K562 (cell line): ENCODE measurements around the gene LMAN2. TPM values are rescaled to one million over a fixed set of nuclear protein-coding genes. Genes with fewer than 3 reads are reported as not detected.
A peak's percentile ranks its signal among the peaks of the same experiment; 100 is the strongest.

Experiments
- ATAC-seq: fragments of 200-7000 bp; cut with Tn5 transposase; 3 replicates; pipeline ENCODE4 v1.9.1; 2020; ENCODE audit warnings: moderate library complexity
- BruUV-seq: library from RNA; stranded (reverse); fragments of 400-500 nt; replicated peaks from 2 replicates; lab custom pipeline; 2021; lab: Mats Ljungman, UMichigan
- CTCF ChIA-PET: fragments of 300-600 bp; formaldehyde crosslinking; extraction: SDS; loops from one replicate; lab custom pipeline; 2021; ENCODE audit warnings: low intra/inter-chr PET ratio; lab: Yijun Ruan, JAX
- POLR2A ChIA-PET: fragments of 300-600, 350-650 bp; sonication (Branson Sonifier 250); formaldehyde crosslinking; extraction: SDS; loops from one replicate; lab custom pipeline; 2021; ENCODE audit warnings: antibody characterized with exemption, inconsistent platforms; lab: Yijun Ruan, JAX
- DNase-seq, 4 experiments: peaks; one replicate each; pipeline versions ENCODE4 v3.0.0 to v3.0.0-alpha.2; 2011 to 2018; ENCODE audit warnings: low spot score in 3 of 4, mixed read lengths in 3 of 4; ENCODE audit errors: extremely low read depth in 1 of 4
- FAIRE-seq: peaks from 2 replicates; lab custom pipeline; 2011; peaks lifted over from hg19 to GRCh38; lab: Jason Lieb, UNC
- H2AFZ ChIP-seq: 2 replicates; pipeline ENCODE4 v1.6.0; 2011; ENCODE audit warnings: low read depth, low read length, control low read depth, inconsistent platforms
- H3K27ac ChIP-seq: fragments of 200-600 bp; 3 replicates; pipeline ENCODE4 v1.8.0; 2011; ENCODE audit warnings: low read depth, mild to moderate bottlenecking, control low read depth, inconsistent platforms, low read length, moderate library complexity, mixed read lengths; ENCODE audit errors: extremely low read depth
- H3K27me3 ChIP-seq, 2 experiments: fragments of 300-600 bp in 1 of 2; 2 replicates in 1 of 2; 3 replicates in 1 of 2; pipeline versions ENCODE4 v1.6.0 to v1.8.0; 2011; ENCODE audit warnings: inconsistent platforms in 2 of 2, low read length in 2 of 2, mild to moderate bottlenecking in 1 of 2, mixed read lengths in 1 of 2, moderate library complexity in 1 of 2; ENCODE audit not compliant: control insufficient read depth in 2 of 2, insufficient read depth in 2 of 2
- H3K36me3 ChIP-seq: fragments of 300-600 bp; 3 replicates; pipeline ENCODE4 v1.8.0; 2011; ENCODE audit warnings: mild to moderate bottlenecking, low read length, inconsistent platforms; ENCODE audit not compliant: control insufficient read depth, insufficient read depth
- H3K4me1 ChIP-seq, 2 experiments: fragments of 200-600 bp in 1 of 2; replicated peaks in 1 of 2; 2 replicates in 1 of 2; 3 replicates in 1 of 2; pipeline versions ENCODE4 v1.5.1 to v1.8.0; 2011; ENCODE audit warnings: inconsistent platforms in 2 of 2, low read length in 2 of 2, mild to moderate bottlenecking in 1 of 2, mixed read lengths in 1 of 2, moderate library complexity in 1 of 2; ENCODE audit not compliant: control insufficient read depth in 2 of 2, insufficient read depth in 2 of 2
- H3K4me2 ChIP-seq: 2 replicates; pipeline ENCODE4 v1.6.1; 2011; ENCODE audit warnings: low read length, control low read depth, inconsistent platforms, mixed read lengths; ENCODE audit not compliant: insufficient read depth
- H3K4me3 ChIP-seq: fragments of 200-600 bp; sonication (generic), shearing (Covaris generic); 2 replicates; pipeline ENCODE4 v1.5.1; 2016; ENCODE audit warnings: control low read depth, inconsistent platforms
- H3K79me2 ChIP-seq: fragments of 200-600 bp; 3 replicates; pipeline ENCODE4 v1.8.0; 2011; ENCODE audit warnings: low read length, inconsistent platforms; ENCODE audit not compliant: control insufficient read depth, insufficient read depth
- H3K9ac ChIP-seq, 2 experiments: 2 replicates each; pipeline versions ENCODE4 v1.6.0 to v1.6.1; 2011; ENCODE audit warnings: low read depth in 2 of 2, low read length in 2 of 2, control low read depth in 1 of 2, inconsistent platforms in 1 of 2, mild to moderate bottlenecking in 1 of 2, mixed read lengths in 1 of 2; ENCODE audit not compliant: insufficient read depth in 1 of 2
- H3K9me1 ChIP-seq: one replicate; pipeline ENCODE4 v1.6.0; 2011; ENCODE audit warnings: inconsistent platforms, mild to moderate bottlenecking, low read length, moderate library complexity; ENCODE audit not compliant: control insufficient read depth, insufficient read depth
- H3K9me3 ChIP-seq: replicated peaks from 2 replicates; pipeline ENCODE4 v1.5.1; 2011; ENCODE audit warnings: low read depth, low read length, inconsistent platforms; ENCODE audit not compliant: control insufficient read depth, insufficient read depth
- H4K20me1 ChIP-seq: replicated peaks from 2 replicates; pipeline ENCODE4 v1.6.1; 2011; ENCODE audit warnings: low read length, inconsistent platforms, mixed read lengths; ENCODE audit not compliant: control insufficient read depth, insufficient read depth
- POLR2G ChIP-seq: fragments of 200-400 bp; formaldehyde crosslinking; IDR thresholded peaks from 2 replicates; pipeline ENCODE4 v1.6.1; 2017; ENCODE audit warnings: low read depth, mild to moderate bottlenecking, antibody characterized with exemption, low read length, moderate library complexity
- RBBP5 ChIP-seq: fragments of 200-600 bp; sonication (generic); IDR thresholded peaks from 2 replicates; pipeline ENCODE4 v1.6.1; 2012; ENCODE audit warnings: borderline replicate concordance, mild to moderate bottlenecking, low read length, control low read depth, inconsistent platforms; ENCODE audit not compliant: insufficient read depth, poor library complexity, severe bottlenecking
- ZBTB8A ChIP-seq: fragments of 450-650 bp; IDR thresholded peaks from 2 replicates; pipeline ENCODE4 v1.6.1; 2018; ENCODE audit warnings: mild to moderate bottlenecking, moderate library complexity; ENCODE audit not compliant: partially characterized antibody
- ZEB2 ChIP-seq: fragments of 450-650 bp; IDR thresholded peaks from 2 replicates; pipeline ENCODE4 v1.6.1; 2016
- ZFX ChIP-seq: sonication (generic); formaldehyde crosslinking; IDR thresholded peaks from 2 replicates; pipeline ENCODE4 v1.8.0; 2022; ENCODE audit warnings: mild to moderate bottlenecking, missing genetic modification reagents, moderate library complexity
- ZNF655 ChIP-seq: fragments of 250-450 bp; sonication (Bioruptor Pico); IDR thresholded peaks from 2 replicates; pipeline ENCODE4 v1.5.0; 2021
- WGBS: fragments of 100-300 bp; shearing (Covaris generic); methylation state at CpG from one replicate; pipeline ENCODE4 v1.1.6; 2016; ENCODE audit warnings: low coverage, mixed read lengths; ENCODE audit not compliant: insufficient coverage; ENCODE audit errors: missing lambda C conversion rate; 5-methylcytosine and 5-hydroxymethylcytosine counted together
- in situ Hi-C: fragments of 300-500 bp; cut with MboI; formaldehyde crosslinking; loops from 4 replicates; pipeline ENCODE4 v1.15.0; 2018; ENCODE audit warnings: inconsistent platforms, mixed read lengths
- intact Hi-C: fragments of 100-400 bp; cut with micrococcal nuclease; formaldehyde crosslinking; loops from 2 replicates; pipeline ENCODE4 v1.14.2; 2022
- polyA plus RNA-seq, 8 experiments: library from polyadenylated mRNA; depleted of rRNA in 4 of 8; stranded (reverse) in 5 of 8; unstranded in 3 of 8; fragments of >200 nt; fragmentation: Nextera tagmentation in 2 of 8; fragmentation: Illumina TruSeq in 1 of 8; extraction: Ambion mirVana in 2 of 8; extraction: Trizol in 1 of 8; gene quantifications; 2 replicates each; pipeline versions ENCODE4 v1.2.1 to v1.2.3, GENCODE V29; 2011 to 2014; ENCODE audit warnings: inconsistent platforms in 1 of 8, missing spikeins in 1 of 8
- total RNA-seq, 7 experiments: library from RNA; depleted of rRNA in 6 of 7; stranded (reverse); fragments of >200 nt in 6 of 7; fragmentation: Illumina TruSeq in 2 of 7; extraction: Trizol in 2 of 7; gene quantifications; 2 replicates each; pipeline versions ENCODE4 v1.2.1 to v1.2.3, GENCODE V29; 2011 to 2021; ENCODE audit warnings: low replicate concordance in 1 of 7

LMAN2 gene
- total and polyA plus RNA-seq, 9 of the 15 experiments (the other 6 are each of a cell fraction or from before 2014, with no cell fraction given) = 2.7 to 254 (median 136) TPM

- TF ChIP-seq ZFX (CRISPR knock-in tag) = 0 out of 2 replicates have a peak, but pooled peaks have one; percentile 2
- TF ChIP-seq ZBTB8A = no peak
- TF ChIP-seq RBBP5 = no peak
- peak; percentile 53; the same call in 1 of the 2 replicates for TF ChIP-seq POLR2G
- no peak for TF ChIP-seq ZNF655 (CRISPR knock-in tag)
- no peak for TF ChIP-seq ZEB2
- ChIA-PET POLR2A (interaction anchor here (0.5 to 2.5 kb wide), 12 partner anchors 9 to 198 kb away, joined by 3 to 9 read pairs (median 3); partner anchors contain the start of gene LMAN2), CTCF (interaction anchor here (1.1 to 1.3 kb wide), 2 partner anchors 144 to 197 kb away, joined by 4 to 6 read pairs; no protein-coding TSS in a partner anchor)
- H3K27me3 ChIP-seq = no peaks in the 10 kb centered on the region
- H3K27ac ChIP-seq = no peak overlapping the region
- H3K36me3 ChIP-seq = peaks cover 26% of the 10 kb centered on the region
- intact Hi-C loops (no loop called here), in situ Hi-C loops (no loop called here)
- H2AFZ ChIP-seq = no peak overlapping the region
- peaks cover 21% of the 10 kb centered on the region for H3K79me2 ChIP-seq
- H3K4me1 ChIP-seq = peaks cover 26 to 79% of the 10 kb centered on the region in 2 experiments
- H3K4me2 ChIP-seq = 0 out of 2 replicates have a peak overlapping the region, but pooled peaks have one; percentile 71
- 89% methylated on average over 12 of the region's 13 CpGs for WGBS
- H3K9ac ChIP-seq = peak overlapping the region; percentile 12 to 98; a peak in 3 of 4 replicates
- FAIRE-seq (no peak), DNase-seq (no peak), ATAC-seq (no peak)
- no peaks in the 10 kb centered on the region for H3K9me3 ChIP-seq
- BruUV-seq = no TSS peak
- H3K9me1 ChIP-seq = no peaks in the 10 kb centered on the region
- H4K20me1 ChIP-seq = no peaks in the 10 kb centered on the region; the same call in 1 of the 2 replicates
- H3K4me3 ChIP-seq = no peak overlapping the region
Measured at GRCh38 chr5:177310332-177310731, 41.1 kb downstream of the LMAN2 start.
